Activated naive CD4-positive, alpha-beta T cell treated with anti-CD3 and anti-CD28 coated beads, Interleukin-2, amount 10 ng/mL, durations not matched to agents 5 hours and 36 hours (primary cell): ENCODE results near the gene KIRREL2. TPM values are rescaled to one million over a fixed set of nuclear protein-coding genes. Genes with fewer than 3 reads are reported as not detected.

ENCODE experiments used
- total RNA-seq, 2 experiments: library from RNA; stranded (reverse); gene quantifications; one replicate each; pipeline ENCODE4 v1.2.3, GENCODE V29; 2021

The KIRREL2 gene
- under 1 TPM; 0.30 to 0.63 TPM for total RNA-seq

GRCh38 chr19:35856546-35857149 is at the start of gene KIRREL2:
KIRREL2 (plus strand) TSS chr19:35856911; CDS start chr19:35857120, 209 bp downstream.

GRCh38 chr19:35812220-35813042 is 44.3 kb upstream of the KIRREL2 start, which contains the start of gene PRODH2:
PRODH2 (minus strand) TSS chr19:35812845; CDS start chr19:35812805, 40 bp downstream.

GRCh38 chr19:35852029-35852780 is 4.5 kb upstream of the KIRREL2 start, which contains the start of gene NPHS1:
NPHS1 (minus strand) TSS chr19:35852504; CDS start chr19:35851837, 667 bp downstream.

GRCh38 chr19:35868172-35868822 is 11.6 kb downstream of the KIRREL2 start, which contains the start of gene APLP1:
APLP1 (plus strand) TSS chr19:35868574; CDS start chr19:35868637, 63 bp downstream.

GRCh38 chr19:35901854-35902661 is 45.3 kb downstream of the KIRREL2 start, which contains the start of gene HCST:
HCST (plus strand) TSS chr19:35902529; CDS start chr19:35902594, 65 bp downstream.

GRCh38 chr19:35908010-35908441 is 51.3 kb downstream of the KIRREL2 start, which contains the start of gene TYROBP:
TYROBP (minus strand) TSS chr19:35908295; CDS start chr19:35908228, 67 bp downstream.

Other genes with a start within 250 kb of the KIRREL2 start
- gene HAUS5, start 244.2 kb upstream of the KIRREL2 start, total RNA-seq, result 10 to 100 TPM; 41.8 to 48.0 TPM
- 10 to 100 TPM; 86.6 to 89.2 TPM for gene RBM42, start 227.9 kb upstream of the KIRREL2 start, total RNA-seq
- gene ETV2, start 215.2 kb upstream of the KIRREL2 start, total RNA-seq, result 1 to 10 TPM; 1.0 to 1.2 TPM
- 100 to 1,000 TPM; 440 to 457 TPM for gene COX6B1, start 208.6 kb upstream of the KIRREL2 start, total RNA-seq
- 1 to 10 TPM; 1.4 to 1.6 TPM for gene UPK1A, start 190.4 kb upstream of the KIRREL2 start, total RNA-seq
- gene ZBTB32, start 152.4 kb upstream of the KIRREL2 start, total RNA-seq, result 10 to 100 TPM; 15.2 to 16.2 TPM
- gene KMT2B, start 138.9 kb upstream of the KIRREL2 start, total RNA-seq, result 10 to 100 TPM; 57.3 to 59.9 TPM
- gene IGFLR1, start 114.5 kb upstream of the KIRREL2 start, total RNA-seq, result 10 to 100 TPM; 60.3 to 60.9 TPM
- gene U2AF1L4, start 111.5 kb upstream of the KIRREL2 start, total RNA-seq, result 10 to 100 TPM; 40.0 to 42.6 TPM
- gene PSENEN, start 111.3 kb upstream of the KIRREL2 start, total RNA-seq, result 10 to 100 TPM; 43.7 to 44.7 TPM
- gene LIN37, start 108.3 kb upstream of the KIRREL2 start, total RNA-seq, result 10 to 100 TPM; 10.6 to 13.0 TPM
- not detected for gene HSPB6, start 99.9 kb upstream of the KIRREL2 start, total RNA-seq
- gene PROSER3, start 98.7 kb upstream of the KIRREL2 start, total RNA-seq, result 10 to 100 TPM; 50.4 to 51.2 TPM
- gene ARHGAP33, start 81.3 kb upstream of the KIRREL2 start, total RNA-seq, result 10 to 100 TPM; 57.0 to 75.7 TPM
- not detected for gene PRODH2, start 44.1 kb upstream of the KIRREL2 start, total RNA-seq
- not detected for gene NPHS1, start 4.4 kb upstream of the KIRREL2 start, total RNA-seq
- gene APLP1, start 11.7 kb downstream of the KIRREL2 start, total RNA-seq, result 1 to 10 TPM in 1 of 2 experiments, under 1 TPM in 1; 0.30 to 1.2 TPM
- 10 to 100 TPM; 35.6 to 42.9 TPM for gene NFKBID, start 43.6 kb downstream of the KIRREL2 start, total RNA-seq
- gene HCST, start 45.6 kb downstream of the KIRREL2 start, total RNA-seq, result 100 to 1,000 TPM; 195 to 204 TPM
- under 1 TPM in 1 of 2 experiments, not detected in 1; 0.43 TPM for gene TYROBP, start 51.4 kb downstream of the KIRREL2 start, total RNA-seq
- 10 to 100 TPM; 12.4 to 13.0 TPM for gene LRFN3, start 79.5 kb downstream of the KIRREL2 start, total RNA-seq
- gene SDHAF1, start 138.3 kb downstream of the KIRREL2 start, total RNA-seq, result 10 to 100 TPM; 17.4 to 19.6 TPM
- gene SYNE4, start 151.9 kb downstream of the KIRREL2 start, total RNA-seq, result 1 to 10 TPM; 1.6 to 2.0 TPM
- 10 to 100 TPM; 42.1 to 44.0 TPM for gene ALKBH6, start 157.3 kb downstream of the KIRREL2 start, total RNA-seq
- gene CLIP3, start 176.0 kb downstream of the KIRREL2 start, total RNA-seq, result 1 to 10 TPM; 1.5 TPM
- gene THAP8, start 197.4 kb downstream of the KIRREL2 start, total RNA-seq, result 1 to 10 TPM; 5.7 to 6.4 TPM
- 10 to 100 TPM; 23.7 to 26.4 TPM for gene WDR62, start 198.0 kb downstream of the KIRREL2 start, total RNA-seq